GM18861 (cell line): Measurements from ENCODE around the gene EIF4E2.

Experiments used
- ATAC-seq: cut with Tn5 transposase; IDR thresholded peaks from one replicate; pipeline ENCODE4 v1.9.1; 2021; ENCODE audit not compliant: unreplicated experiment

Gene EIF4E2

GRCh38 chr2:232537079-232537478 lies 13.4 kb upstream of the EIF4E2 start:
- no peak for ATAC-seq

GRCh38 chr2:232537499-232537898 lies 13.0 kb upstream of the EIF4E2 start:
- ATAC-seq, result no peak

- ATAC-seq, result no peak
Measured at GRCh38 chr2:232538671-232539070, 11.8 kb upstream of the EIF4E2 start.

GRCh38 chr2:232539298-232540231 lies 10.9 kb upstream of the EIF4E2 start, which contains the start of gene CHRNG:
TSS of gene CHRNG (plus strand) at chr2:232539692. CDS start at chr2:232539748, 56 bp downstream.
- no peak for ATAC-seq

GRCh38 chr2:232540441-232541041 lies 9.9 kb upstream of the EIF4E2 start:
- no peak for ATAC-seq

- no peak for ATAC-seq
Measured at GRCh38 chr2:232541195-232541960, 9.1 kb upstream of the EIF4E2 start.

GRCh38 chr2:232541961-232542714 lies 8.4 kb upstream of the EIF4E2 start:
- no peak for ATAC-seq

- no peak for ATAC-seq
Measured at GRCh38 chr2:232542715-232543467, 7.6 kb upstream of the EIF4E2 start.

- no peak for ATAC-seq
Measured at GRCh38 chr2:232543491-232543890, 7.0 kb upstream of the EIF4E2 start.

GRCh38 chr2:232543928-232544631 lies 6.4 kb upstream of the EIF4E2 start:
- no peak for ATAC-seq

- no peak for ATAC-seq
Measured at GRCh38 chr2:232544674-232545073, 5.8 kb upstream of the EIF4E2 start.

GRCh38 chr2:232545511-232546375 lies 4.7 kb upstream of the EIF4E2 start:
- ATAC-seq, result no peak

- no peak for ATAC-seq
Measured at GRCh38 chr2:232547991-232548390, 2.5 kb upstream of the EIF4E2 start.

GRCh38 chr2:232549655-232550353 lies 685 bp upstream of the EIF4E2 start:
- no peak for ATAC-seq

- ATAC-seq, result no peak
Measured at GRCh38 chr2:232551250-232551638, 755 bp downstream of the EIF4E2 start.

- ATAC-seq, result no peak
Measured at GRCh38 chr2:232551776-232552175, 1.3 kb downstream of the EIF4E2 start.

- no peak for ATAC-seq
Measured at GRCh38 chr2:232556426-232556825, 5.9 kb downstream of the EIF4E2 start.
